Bronchial epithelial cell (primary cell): ENCODE data around the gene TPD52L3. TPM values are rescaled to one million over a fixed set of nuclear protein-coding genes. Genes with fewer than 3 reads are reported as not detected.
A peak's percentile ranks its signal among the peaks of the same experiment; 100 is the strongest.

Experiments
- DNase-seq: peaks from one replicate; pipeline ENCODE4 v3.0.0-alpha.2; 2010; ENCODE audit warnings: low read depth
- FAIRE-seq: peaks from 2 replicates; lab custom pipeline; 2011; peaks lifted over from hg19 to GRCh38; lab: Jason Lieb, UNC
- H3K27me3 ChIP-seq: 2 replicates; pipeline ENCODE4 v1.5.1; 2011; ENCODE audit warnings: low read length; ENCODE audit not compliant: control insufficient read depth, insufficient read depth
- H3K36me3 ChIP-seq: 2 replicates; pipeline ENCODE4 v1.5.1; 2011; ENCODE audit warnings: low read length; ENCODE audit not compliant: control insufficient read depth, insufficient read depth
- H3K4me3 ChIP-seq: 2 replicates; pipeline ENCODE4 v1.5.1; 2011; ENCODE audit warnings: mild to moderate bottlenecking, low read depth, low read length, control low read depth
- total RNA-seq: library from RNA; depleted of rRNA; stranded (reverse); fragments of >200 nt; gene quantifications from 2 replicates; pipeline ENCODE4 v1.2.1, GENCODE V29; 2014
- TF ChIP-seq, protein P1 (sequence below): IDR thresholded peaks from 2 replicates; pipeline ENCODE4 v1.5.1; 2011; ENCODE audit warnings: mild to moderate bottlenecking, moderate library complexity, low read length, control low read depth, inconsistent platforms; ENCODE audit not compliant: insufficient read depth, severe bottlenecking

The TPD52L3 gene
- total RNA-seq, 1 donor from 2014 or later, result not detected

DNA sequence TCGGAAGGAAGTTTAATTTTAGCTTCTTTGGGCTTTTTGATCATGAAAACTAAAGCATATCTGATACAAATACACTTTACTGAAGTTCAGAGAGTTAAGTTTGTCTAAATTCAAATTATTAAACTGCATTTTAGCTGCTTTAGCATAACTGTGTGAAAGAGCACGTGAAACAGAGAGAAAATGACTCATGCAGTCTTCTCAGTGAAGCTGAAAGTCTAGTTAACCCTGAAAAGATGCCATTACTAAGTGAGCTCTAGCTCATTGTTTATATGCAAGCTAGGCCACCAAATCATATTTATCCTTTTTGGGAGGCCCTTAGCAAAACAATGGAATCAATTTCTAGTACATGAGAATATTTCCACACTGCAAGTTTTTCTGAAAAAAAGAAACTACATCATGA is 27.6 kb downstream of the TPD52L3 start:
- no peaks in the 10 kb centered on the region for H3K36me3 ChIP-seq
- H3K27me3 ChIP-seq, result no peaks in the 10 kb centered on the region
- DNase-seq, result peak; percentile 81
- FAIRE-seq, result no peak
- TF ChIP-seq, protein P1, sequence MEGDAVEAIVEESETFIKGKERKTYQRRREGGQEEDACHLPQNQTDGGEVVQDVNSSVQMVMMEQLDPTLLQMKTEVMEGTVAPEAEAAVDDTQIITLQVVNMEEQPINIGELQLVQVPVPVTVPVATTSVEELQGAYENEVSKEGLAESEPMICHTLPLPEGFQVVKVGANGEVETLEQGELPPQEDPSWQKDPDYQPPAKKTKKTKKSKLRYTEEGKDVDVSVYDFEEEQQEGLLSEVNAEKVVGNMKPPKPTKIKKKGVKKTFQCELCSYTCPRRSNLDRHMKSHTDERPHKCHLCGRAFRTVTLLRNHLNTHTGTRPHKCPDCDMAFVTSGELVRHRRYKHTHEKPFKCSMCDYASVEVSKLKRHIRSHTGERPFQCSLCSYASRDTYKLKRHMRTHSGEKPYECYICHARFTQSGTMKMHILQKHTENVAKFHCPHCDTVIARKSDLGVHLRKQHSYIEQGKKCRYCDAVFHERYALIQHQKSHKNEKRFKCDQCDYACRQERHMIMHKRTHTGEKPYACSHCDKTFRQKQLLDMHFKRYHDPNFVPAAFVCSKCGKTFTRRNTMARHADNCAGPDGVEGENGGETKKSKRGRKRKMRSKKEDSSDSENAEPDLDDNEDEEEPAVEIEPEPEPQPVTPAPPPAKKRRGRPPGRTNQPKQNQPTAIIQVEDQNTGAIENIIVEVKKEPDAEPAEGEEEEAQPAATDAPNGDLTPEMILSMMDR, result no peak
- no peak overlapping the region for H3K4me3 ChIP-seq

GRCh38 chr9:6356441-6356840 is 28.3 kb downstream of the TPD52L3 start:
- Histone ChIP-seq H3K27me3 (no peaks in the 10 kb centered on the region), H3K4me3 (no peak overlapping the region), H3K36me3 (no peaks in the 10 kb centered on the region)
- DNase-seq (peak; percentile 79), FAIRE-seq (no peak)
- TF ChIP-seq, protein P1, result no peak

DNA sequence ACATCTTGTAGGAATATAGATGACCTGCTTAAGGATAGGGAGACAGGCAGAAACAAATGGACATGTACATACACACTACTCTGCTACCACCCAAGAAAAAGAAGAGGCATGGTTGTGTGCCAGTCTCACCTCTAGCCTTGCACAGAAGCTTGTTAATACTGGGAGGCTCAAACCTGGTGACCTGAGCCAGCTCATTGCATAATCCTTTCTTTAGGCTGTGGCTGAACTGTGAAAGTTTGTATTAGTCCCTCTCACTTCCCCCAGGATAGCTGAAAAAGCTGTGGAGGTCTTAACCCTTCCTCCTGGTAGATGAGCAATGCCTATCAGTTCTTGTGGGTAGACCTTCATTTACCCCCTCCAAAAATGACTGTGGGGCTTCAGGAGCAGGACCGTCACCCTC is 28.7 kb downstream of the TPD52L3 start:
- FAIRE-seq, result no peak
- Histone ChIP-seq H3K27me3 (no peaks in the 10 kb centered on the region), H3K4me3 (no peak overlapping the region), H3K36me3 (no peaks in the 10 kb centered on the region)
- TF ChIP-seq, protein P1, result no peak
- peak; percentile 30 for DNase-seq

GRCh38 chr9:6367128-6367890 is 39.1 kb downstream of the TPD52L3 start:
- FAIRE-seq (no peak), DNase-seq (no peak)
- Histone ChIP-seq H3K36me3 (no peaks in the 10 kb centered on the region), H3K4me3 (no peak overlapping the region), H3K27me3 (no peaks in the 10 kb centered on the region)
- TF ChIP-seq, protein P1, result no peak

DNA sequence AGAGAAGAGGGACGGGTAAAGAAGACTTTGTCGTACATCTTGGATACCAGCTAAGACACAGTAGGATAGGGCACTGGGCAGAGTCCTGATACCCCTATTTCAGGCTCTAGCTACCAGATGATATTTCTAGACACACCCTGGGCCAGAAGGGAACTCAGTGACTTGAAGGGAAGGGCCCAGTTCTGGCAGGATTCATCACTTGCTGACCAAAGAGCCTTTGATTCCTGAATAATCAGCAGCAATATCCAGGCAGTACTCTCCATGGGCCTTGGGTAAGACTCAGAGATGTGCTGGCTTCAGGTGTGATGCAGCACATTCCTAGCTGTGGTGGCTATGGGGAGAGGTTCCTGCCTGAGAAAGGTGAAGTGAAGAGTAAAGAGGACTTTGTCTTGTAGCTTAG is 40.7 kb downstream of the TPD52L3 start:
- no peak for DNase-seq
- no peaks in the 10 kb centered on the region for H3K36me3 ChIP-seq
- TF ChIP-seq, protein P1, result no peak
- H3K4me3 ChIP-seq, result no peak overlapping the region
- no peak for FAIRE-seq
- no peaks in the 10 kb centered on the region for H3K27me3 ChIP-seq

Other genes with a start within 250 kb of the TPD52L3 start
- gene IL33, start 112.6 kb upstream of the TPD52L3 start, total RNA-seq, result 1.0 and 2.4 TPM in 2 replicates
- gene UHRF2, start 84.8 kb downstream of the TPD52L3 start, total RNA-seq, result 40.2 and 49.5 TPM in 2 replicates